NCI-H2227 (cell line): ENCODE measurements around the gene PSMA5.
"Not testable (repeated sequence)": the region's sequence is repeated elsewhere in the genome, so short reads cannot be mapped to it uniquely, and the experiment has no call there.

Experiments
- DNase-seq: peaks from one replicate; lab custom pipeline; 2025; ENCODE audit not compliant: unreplicated experiment; lab: John Stamatoyannopoulos, UW

Gene PSMA5

DNA sequence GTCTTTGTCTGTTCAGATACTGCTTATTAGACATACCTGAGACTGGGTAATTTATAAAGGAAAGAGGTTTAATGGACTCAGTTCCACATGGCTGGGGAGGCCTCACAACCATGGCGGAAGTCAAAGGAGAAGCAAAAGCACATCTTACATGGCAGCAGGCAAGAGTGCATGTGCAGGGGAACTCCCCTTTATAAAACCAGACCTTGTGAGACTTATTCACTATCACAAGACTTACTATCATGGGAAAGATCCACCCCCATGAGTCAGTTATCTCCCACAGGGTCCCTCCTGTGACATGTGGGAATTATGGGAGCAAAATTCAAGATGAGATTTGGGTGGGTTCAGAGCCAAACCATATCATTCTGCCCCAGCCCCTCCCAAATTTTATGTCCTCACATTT, 7.1 kb upstream of the PSMA5 start:
- no peak for DNase-seq

DNA sequence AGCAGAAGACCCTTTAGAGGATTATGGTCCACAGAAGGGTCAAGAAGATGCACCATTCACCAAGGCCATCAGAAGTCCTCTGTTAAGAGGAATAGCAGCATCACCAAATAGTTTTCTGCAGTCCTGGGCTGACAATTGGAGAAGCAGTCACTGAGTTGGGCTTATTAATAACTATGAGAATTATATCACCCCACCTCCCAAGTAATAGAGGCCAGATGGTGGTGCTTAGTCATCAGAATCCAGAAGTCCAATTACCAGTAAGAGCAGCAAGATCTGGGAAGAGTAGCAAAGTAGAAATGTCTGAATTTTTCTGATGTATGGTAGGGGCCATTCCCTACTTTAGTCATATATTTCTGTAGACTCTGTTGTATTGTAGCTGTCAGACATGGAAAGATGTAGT, 6.1 kb upstream of the PSMA5 start:
- DNase-seq: no peak

DNA sequence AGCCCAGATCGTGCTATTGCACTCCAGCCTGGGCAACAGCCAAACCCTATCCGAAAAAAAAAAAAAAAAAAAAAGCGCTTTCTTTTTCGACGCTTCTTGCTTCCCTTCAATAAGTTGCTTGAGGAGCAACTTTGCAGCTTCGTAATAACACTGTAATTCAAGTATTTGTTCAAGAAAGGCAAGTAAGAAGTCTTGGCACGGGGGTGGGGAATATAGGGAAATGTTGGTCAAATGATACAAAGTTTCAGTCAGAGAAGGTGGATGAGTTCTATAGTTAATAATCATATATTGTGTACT, 871 bp upstream of the PSMA5 start:
- peak; percentile 38 for DNase-seq

DNA sequence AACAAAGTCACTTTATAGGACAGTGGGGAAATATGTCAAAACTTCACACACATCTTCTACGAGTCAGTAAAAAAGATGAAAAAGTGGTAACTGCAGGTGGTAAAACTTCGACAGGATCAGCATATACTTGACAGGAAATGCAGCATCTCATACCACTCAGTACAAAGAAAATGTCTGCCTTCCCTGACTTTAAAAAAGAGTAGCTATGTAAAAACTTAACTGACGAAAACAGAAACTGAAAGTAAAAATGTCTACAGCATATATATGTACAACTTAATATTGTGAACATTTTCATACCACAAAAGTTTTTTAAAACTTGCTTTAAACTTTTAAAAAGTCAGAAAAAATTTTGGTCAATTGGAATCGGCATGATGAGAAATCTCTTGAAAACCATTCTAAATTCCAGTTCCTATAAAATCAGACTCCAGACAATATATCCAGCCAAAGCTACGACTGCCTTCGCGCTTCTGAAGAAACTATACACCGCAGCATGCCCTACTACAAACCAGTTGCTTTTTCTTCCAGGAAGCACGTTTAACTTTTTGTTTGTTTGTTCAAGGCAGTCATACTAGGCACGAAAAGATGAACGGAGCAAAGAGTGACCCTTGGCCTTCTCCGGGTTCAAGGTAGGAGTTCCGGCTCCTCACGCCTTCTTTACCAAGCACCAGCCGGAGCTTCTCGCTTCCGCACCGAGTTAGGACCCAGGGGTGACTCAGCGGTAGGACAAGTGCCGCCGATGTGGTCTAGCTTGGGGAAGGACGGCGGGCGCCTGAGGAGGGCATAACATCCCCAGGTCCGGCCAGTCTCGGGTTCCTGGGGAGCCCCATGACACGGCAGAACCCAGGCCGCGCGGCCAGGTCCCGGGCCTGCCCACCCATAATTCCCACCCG, 612 bp downstream of the PSMA5 start:
- DNase-seq: peak; percentile 55

DNA sequence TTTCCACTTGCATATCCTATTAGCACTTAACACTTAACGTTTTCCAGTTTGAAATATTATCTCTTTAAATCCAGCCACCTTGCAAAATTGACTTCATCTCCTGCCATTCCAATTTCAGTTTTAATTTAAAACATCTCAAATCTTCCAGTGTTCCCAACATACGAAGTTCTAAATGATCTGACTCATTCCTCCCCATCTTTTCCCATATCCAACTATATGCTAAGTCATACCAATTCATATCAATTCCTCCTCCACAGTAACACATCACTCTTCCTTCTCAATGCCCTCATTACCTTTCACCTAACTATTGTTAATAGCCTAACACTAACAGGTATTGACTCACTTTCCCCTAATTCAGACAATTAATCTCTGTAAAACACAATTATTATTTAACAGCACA, 2.8 kb downstream of the PSMA5 start:
- DNase-seq: no peak

DNA sequence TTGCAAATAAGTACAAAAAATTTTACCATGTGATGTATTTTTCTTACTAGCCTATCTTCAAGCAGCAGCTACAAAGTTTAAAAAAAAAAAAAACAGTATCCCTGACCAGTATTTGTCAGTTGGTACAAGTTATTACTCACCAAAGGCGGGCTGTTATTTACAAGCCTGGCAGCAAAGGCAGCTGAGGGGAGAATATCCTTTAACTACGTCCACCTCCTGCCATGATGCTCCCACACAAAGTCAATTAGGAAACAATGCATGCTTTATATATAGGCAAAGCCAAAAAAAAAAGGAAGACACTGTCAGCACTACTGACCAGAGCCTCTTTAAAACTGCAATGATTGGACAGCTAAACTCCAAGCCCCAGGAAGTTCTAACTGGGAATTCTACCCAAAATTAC, 13.7 kb downstream of the PSMA5 start:
- no peak for DNase-seq

DNA sequence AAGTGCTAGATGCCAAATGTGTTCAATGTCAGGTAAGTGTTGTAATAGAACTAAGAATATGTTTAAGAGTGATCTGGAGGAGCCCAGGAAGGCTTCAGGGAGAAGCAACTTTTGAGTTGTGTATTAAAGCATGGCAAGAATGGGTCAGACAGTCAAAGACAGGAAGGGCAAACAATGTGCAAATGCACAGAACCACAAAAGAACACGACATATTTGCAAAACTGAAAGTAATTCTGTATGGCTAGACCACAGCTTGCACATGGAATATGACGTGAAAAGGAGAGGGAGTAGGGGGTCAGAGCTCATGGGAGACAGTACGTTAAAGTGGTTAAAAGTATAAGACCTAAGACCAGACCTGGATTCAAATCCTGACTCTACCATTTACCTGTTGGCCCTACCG, 21.4 kb downstream of the PSMA5 start:
- no peak for DNase-seq

DNA sequence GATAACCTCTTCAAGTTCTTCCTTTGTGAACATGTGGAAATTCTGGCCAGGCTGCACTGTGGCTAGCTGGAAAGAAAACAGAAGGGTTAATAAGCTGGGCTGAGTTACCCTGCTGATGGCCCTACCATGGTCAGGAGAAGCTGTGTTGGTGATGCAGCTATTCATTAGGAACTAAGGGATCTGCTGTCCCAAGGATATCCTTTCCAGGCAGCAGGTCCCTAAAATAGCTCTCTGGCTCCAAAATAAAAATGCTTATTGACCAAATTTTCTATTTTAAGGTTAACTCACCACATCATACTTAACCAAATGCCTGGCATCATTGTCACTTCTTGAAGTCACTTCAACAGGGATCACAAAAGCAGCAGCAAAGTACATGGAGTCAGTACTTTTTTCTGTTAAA, 24.2 kb downstream of the PSMA5 start:
- DNase-seq: no peak

DNA sequence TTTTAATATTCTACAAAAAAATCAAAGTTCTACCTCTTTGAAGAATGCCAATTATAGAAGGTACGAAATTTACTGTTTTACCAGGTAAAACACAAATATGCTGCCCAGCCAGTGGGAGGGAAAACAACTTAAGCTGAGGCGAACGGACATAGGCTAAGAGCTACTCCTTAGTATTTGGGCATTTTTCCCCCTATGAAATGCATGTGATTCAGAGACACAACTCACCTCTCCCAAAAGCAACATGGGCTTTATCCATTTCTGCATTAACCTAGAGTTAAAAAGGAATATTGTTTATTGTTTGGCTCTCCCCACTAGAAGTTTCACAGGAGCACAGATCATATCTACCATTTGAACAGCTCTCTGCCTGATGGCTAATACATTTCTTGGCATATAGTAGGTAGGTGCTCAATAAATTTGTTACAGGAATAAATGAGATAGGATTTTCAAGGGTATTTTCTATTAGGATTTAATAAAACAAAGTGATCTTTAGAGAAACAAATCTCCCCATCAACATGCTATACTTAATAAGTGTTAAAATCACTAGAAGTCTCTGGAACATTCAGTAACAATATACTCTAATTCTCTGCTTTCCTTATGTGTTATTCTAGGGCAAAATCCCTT, 26.1 kb downstream of the PSMA5 start:
- DNase-seq: no peak

DNA sequence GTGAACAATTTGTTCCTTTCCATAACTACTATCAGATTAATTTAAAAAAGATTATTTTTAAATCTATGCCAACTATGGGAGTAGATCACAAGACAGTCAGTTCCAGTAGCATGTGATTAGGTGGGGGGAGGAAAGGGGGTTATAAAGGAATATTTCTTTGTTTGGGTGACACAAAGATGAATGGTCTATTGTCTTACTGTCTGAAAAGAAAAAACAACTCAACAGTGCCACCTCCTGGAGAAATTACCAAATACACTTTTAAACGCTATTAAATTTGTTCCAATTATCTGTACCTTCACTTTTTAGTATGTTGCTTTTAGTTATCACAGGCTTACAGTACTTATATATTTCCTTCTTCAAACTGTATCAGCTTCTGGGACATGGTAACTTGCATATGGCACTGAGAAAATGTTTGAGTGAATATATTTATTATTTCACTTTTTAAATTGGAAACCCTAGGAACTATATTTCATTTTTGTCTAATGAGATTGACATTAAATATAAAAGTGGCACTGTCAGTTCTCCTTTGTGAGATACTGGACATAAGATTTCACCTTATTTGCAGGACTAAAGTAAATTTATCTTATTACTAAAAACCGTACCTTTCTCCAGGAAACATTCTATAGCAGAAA, 26.8 kb downstream of the PSMA5 start:
- DNase-seq: peak; percentile 85

DNA sequence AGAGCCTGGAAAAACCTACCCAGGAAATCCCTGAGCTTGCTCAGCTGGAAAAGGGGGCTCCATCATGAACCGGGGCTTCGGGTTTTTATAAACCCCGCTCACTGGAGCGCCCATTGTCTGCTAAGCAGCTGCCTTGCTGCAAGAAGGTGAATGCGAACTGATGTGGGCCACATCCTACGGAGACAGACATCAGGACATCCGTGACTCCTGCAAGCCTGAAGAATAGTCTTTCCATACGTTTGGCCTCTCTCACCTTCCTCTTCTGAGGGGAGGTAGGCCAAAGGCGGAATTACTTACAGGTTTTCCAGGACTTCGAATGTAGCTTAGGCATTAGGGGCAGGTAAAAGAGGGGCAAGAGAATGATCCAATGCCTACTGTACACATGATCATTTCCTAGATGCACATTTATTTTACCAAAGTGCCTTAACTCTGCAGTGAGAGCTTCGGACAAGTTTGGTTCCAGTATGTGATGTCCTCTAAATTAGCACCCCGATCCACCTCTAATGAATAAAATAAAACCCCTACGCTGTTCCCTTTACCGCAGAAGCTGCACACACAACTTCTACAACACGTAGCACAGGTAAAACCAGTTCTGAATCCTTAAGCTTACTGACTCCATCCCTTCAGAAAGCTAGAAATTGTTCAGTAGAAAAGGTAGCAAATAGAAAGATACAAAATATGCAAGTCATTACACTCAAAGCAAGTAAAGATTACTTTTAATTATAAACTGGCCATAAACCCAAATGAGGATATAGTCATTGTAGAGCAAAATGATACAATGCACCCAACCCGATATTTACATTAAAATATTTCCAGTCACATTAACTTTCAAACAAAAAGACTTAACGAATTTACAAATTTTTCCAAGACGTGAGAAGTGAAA, 27.7 kb downstream of the PSMA5 start:
- DNase-seq: peak; percentile 62

DNA sequence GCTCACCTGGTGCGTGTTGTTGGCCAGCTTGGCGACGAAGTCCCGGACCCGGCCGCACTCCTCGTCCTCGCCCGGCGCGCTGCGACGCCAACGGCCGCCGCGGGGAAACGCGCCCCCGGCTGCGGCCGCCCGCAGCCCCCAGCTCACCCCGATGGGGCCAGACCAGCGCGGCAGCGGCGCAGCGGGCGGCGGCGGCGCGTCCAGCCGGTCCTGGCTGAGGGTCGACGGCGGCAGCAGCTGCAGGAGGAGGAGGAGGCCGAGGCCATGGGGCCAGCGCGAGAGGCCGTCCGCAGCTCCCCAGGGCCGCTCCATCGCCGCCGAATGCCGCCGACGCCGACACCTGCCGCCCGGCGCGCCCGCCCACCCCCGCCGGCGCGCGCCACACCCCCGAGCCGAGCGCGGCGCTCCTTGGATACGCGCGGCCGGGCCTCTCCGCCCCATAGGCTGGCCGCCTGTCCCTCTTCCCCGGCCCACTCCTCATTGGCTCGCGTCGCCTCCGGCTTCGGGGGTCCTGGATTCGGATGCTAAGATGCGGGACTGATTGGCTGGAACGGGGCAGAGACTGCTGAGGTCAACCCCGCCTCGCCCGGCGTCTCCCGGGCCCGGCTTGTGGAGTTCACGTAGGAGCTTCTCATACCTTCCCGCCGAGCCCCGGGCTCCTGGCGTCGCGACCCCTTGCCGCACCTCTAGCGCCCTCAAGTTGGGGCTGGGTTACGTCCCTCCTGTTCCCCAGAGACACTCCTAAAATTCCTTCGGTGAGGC, 28.5 kb downstream of the PSMA5 start, which contains the start of gene SORT1:
Gene SORT1 (minus strand): TSS at position 338 of the 762 bp plus-strand sequence. CDS start 26 bp downstream, at position 312.
- peak; percentile 98 for DNase-seq

DNA sequence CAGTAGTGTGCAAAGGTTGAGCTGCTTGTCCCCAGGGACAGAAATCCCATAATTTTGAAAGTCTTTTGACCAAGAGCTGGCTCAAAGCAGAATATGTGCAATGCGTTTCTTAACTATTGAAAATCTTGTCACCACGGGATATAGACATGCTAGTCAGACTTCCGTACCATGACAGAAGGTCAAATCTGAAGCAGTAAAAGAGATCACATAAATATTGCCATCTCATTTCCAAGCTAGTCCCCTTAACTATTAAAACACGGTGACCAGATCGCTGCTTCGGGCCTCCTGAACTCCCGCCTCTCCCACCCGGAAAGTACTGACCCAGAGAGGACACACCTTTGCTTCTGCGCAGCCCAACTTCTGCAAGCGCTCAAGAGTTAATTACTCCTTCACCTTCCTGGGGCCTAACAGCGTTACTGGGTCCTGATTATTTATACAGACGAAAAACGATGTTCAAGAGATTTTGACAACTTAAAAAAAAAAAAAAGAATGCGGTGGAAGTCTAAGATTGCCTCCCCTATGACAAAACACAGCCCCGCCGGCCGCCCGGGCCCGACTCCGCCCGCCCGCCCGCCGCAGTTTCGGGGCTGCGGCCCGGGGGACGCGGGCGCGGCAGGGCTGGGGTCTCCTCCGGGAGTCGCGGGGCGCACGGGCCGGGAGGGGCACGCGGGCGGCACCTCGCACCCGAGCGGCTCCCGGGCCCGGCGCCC, 29.2 kb downstream of the PSMA5 start:
- peak; percentile 17 for DNase-seq

DNA sequence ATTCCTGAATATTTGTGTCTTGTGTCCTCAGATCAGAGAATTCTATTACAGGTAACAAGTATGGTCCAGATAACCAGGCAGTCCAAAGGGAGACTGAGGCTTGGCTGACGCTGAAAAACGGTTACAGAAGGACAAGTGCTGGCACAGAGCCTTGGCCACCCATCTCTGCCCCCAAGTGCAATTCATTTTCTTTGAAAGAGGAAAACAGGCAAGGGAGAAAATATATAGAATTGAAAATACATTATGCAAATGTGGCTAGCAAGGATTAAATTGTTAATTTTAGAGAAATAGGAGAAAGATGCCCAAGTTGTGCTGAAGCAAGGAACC, 29.8 kb downstream of the PSMA5 start:
- DNase-seq: no peak

DNA sequence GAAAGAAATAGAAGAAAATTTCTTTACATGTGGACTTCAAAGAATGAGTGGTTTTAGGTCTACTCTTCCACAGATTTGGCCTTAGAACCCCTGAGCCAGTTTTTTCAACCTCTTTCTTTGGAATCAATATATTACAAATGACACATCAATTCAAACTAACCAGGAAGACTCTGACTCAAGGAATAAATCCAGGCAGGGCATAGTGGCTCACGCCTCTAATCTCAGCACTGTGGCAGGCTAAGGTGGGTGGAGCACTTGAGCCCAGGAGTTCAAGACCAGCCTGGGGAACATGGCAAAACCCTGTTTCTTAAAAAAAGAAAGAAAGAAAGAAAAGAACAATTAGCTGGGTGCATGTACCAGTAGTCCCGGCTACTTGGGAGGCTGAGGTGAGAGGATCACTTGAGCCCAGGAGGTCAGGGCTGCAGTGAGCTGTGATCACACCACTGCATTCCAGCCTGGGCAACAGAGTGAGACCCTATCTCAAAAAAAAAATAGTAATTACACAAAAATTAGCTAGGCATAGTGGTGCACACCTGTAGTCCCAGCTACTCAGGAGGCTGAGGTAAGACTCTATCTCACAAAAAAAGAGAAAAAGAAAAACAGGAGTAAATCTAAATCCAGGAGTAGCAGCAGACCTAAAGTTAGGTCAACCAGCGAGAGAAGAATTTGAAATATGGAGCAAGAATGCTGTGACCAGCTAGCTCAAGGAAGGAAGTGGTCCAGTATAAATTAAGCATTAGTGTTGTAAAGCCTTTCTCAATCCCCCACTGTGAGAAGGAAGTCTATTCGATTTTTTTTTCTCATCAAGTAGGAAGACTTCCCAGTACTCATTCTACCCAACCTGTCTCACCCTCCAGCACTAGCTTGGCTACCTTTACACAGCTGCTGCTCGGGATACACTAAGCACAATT, 30.4 kb downstream of the PSMA5 start:
- no peak for DNase-seq

DNA sequence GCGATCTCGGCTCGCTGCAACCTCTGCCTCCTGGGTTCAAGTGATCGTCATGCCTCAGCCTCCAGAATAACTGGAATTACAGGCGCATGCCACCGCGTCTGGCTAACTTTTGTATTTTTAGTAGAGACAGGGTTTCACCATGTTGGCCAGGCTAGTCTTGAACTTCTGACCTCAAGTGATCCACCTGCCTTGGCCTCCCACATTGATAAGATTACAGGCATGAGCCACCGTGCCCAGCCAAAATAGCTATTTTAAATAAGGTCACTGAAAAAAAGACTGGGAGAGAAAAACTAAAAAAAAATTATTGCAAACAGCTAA, 31.0 kb downstream of the PSMA5 start:
- not testable (repeated sequence) for DNase-seq

DNA sequence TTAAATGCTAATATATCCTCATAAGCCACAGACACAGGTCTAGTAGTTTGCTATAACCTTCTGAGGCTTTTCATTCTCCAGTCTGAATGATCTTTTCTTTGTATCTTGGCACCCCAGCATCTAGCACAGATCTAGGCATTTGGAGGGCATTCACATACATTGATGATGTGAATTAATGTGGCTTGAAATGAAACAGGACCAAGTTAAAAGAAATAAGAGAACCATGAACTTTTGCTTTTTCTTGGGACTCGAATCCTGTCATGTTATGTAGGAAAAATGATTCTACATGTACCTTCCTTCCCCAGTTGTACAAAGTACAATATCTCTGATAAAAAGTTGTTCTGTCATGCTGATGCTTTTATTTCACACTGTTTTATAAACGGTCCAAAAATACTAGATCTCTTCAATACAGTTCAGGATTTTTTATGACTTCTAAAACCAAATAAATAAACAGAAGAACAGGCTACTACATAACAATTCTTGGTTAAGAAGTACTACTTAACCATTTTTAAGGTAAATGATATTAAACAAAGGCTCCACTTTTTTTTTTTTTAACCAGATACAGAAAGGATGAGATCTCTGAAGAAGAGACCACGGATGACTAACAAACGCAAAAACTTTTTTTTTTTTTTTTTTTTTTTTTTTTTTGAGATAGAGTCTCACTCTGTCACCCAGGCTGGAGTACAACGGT, 31.5 kb downstream of the PSMA5 start:
- DNase-seq: no peak

DNA sequence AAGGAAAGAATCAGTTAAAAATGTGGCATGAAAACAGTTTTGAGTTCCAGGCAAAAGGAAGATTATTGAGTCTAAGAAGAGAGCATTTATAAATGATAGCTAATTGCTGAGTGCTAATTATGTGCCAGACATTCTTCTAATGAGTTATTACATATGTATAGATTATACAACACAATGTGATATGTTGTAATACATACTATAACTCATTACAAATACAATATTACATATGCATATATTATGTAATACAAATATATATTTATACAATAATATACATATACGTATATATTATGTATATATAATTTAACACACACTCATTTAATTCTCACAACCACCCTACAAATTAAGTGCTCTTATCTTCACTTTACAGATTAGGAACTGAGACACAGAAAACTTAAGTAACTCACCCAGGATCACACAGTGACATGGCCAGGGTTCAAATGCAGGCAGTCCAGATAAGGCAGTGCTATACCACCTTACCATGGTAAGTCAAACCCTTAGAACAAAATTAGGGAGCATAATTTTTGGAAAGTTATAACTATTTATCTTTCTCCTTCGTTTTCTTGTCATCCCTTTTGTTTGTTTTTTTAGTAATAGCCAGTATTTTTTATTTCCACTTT, 32.5 kb downstream of the PSMA5 start:
- DNase-seq: no peak
